ENCODE measurements around the gene ONECUT3.
A peak's percentile ranks its signal among the peaks of the same experiment; 100 is the strongest.
"Not testable (repeated sequence)": the region's sequence is repeated elsewhere in the genome, so short reads cannot be mapped to it uniquely, and the experiment has no call there.

Gene ONECUT3

GRCh38 chr19:1794424-1795172, 41.3 kb downstream of the ONECUT3 start:
- no peak for DNase-seq (ENCODE audit: low spot score)

GRCh38 chr19:1796395-1797142, 43.3 kb downstream of the ONECUT3 start:
- DNase-seq (ENCODE audit: low spot score), result no peak

- DNase-seq (ENCODE audit: low spot score), result not testable (repeated sequence)
Measured at GRCh38 chr19:1797313-1797712, 44.0 kb downstream of the ONECUT3 start.

DNA sequence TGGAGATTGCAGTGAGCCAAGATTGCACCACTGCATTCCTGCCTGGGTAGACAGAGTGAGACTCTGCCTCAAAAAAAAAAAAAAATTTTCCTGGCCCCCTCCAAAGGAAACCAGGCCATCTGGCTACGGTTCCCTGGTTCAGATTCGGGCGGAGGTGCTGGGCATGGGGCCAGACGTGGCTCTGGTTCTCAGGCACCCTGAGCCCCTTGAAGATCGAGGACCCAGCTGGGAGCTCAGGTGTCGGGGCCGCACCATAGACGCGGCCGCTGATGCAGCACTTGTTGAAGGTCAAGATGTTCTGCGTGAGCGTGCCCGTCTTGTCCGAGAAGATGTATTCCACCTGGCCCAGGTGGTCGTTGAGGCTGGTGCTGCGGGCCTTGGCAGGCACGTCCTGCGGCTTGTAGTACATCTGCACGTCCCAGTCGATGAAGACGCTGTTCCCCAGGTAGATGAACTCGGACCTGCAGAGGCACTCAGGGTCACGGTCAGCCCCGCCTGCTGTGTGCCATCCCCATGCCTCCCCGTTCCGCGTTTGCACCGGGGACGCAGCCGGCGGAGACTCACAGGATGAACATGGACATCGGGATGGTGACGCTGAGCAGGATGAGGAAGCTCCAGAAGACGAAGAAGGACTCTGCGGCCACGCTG, 46.5 kb downstream of the ONECUT3 start:
- DNase-seq (ENCODE audit: low spot score), result no peak

GRCh38 chr19:1804858-1805257, 51.6 kb downstream of the ONECUT3 start:
- DNase-seq (ENCODE audit: low spot score), result no peak

GRCh38 chr19:1805401-1806183, 52.3 kb downstream of the ONECUT3 start:
- DNase-seq (ENCODE audit: low spot score), result no peak

DNA sequence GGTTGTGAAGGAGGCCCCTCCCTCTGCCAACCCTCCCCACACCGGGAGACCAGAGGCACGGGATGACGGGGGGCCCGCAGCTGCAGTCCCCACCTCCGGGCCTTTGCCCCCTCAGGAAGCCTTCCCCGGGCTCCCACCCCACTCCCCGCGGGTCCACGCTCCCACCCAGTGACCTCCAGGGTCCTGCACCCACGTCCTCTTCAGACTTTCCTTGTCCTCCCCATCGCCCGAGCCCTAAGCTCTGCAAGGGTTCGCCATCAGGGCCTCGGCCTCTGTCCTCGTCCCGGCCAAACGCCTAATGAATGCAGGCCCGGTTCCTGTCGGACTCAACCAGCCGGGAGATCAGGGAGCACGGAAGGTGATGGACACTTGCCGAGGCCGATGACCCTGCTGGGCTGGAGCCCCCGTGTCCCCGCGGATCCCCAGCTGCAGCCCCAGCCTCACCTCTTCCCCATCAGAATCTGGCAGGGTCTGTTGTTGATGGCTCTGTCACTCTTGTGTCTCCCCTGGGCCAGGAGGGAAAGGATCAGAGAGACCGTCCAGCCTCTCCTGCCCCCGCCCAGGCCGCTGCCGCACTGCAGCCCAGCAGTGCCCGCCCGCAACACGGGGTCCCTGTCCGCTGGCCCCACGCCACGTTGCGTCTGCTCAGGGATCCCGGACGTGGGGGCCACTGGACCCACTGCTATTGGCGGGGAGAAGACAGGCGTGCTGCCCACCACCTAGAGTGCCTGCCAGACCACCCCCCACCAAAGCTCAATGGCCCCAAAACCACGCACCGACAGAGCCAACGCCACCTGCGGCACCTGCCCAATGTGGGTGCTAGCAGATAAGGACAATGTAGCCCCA, 53.1 kb downstream of the ONECUT3 start:
- DNase-seq (ENCODE audit: low spot score), result no peak

- DNase-seq (ENCODE audit: low spot score), result no peak
Measured at GRCh38 chr19:1807030-1807694, 53.9 kb downstream of the ONECUT3 start.

DNA sequence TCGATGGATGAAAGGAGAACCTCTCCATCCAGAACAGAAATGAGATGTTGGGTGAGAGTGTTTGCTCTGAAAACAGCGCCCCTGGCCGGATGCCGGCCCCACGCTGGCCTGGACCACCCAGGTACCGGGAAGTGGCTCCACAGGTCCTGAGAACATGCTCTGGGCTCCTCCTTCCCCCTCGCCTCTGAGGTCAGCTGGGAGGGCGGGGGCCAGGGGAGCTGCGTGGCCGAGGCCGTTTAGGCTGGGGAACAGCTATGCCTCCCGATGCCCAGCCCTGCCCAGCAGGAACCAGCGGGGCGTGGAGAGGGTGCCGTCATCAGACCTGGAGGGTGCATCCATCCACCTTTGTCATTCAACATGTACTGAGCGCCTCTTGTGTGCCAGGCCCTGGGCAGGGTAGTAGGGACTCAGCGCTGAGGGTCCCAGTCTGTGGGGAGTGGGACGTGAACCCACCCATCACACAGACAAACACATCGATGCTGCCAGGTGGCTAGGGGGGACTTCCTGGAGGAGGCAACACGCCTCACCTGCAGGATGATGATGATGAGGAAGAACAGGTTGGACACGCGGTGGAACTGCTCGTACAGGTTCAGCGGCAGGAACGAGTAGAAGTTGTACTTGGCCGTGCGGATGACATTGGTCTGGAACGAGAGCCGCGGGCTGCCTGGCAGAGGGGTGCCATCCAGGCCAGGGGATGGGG, 54.5 kb downstream of the ONECUT3 start:
- no peak for DNase-seq (ENCODE audit: low spot score)

GRCh38 chr19:1808395-1808731, 55.1 kb downstream of the ONECUT3 start:
- no peak for DNase-seq (ENCODE audit: low spot score)

DNA sequence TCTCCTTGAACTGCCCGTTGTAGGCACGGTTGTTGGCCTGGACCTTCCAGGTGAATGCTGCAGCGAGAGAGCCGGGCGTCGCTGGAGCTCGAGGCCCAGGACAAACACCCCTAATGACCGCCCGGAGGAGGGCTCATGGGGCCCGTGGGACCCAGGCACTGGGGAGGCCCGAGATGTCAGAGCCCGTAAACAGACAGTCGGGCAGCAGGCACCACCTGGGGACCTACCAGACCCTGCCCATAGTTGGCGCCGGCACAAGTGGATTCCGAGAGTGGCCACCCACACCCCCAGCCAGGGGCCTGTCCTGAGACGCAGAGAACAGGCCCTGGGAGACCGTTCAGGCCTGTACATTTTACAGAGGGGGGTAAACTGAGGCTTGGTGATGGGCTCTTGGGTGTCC, 56.4 kb downstream of the ONECUT3 start:
- no peak for DNase-seq (ENCODE audit: low spot score)

- DNase-seq (ENCODE audit: low spot score), result no peak
Measured at GRCh38 chr19:1810439-1811160, 57.3 kb downstream of the ONECUT3 start.

GRCh38 chr19:1811472-1811894, 58.2 kb downstream of the ONECUT3 start:
- peak; percentile 93 for DNase-seq (ENCODE audit: low spot score)

- DNase-seq (ENCODE audit: low spot score), result no peak
Measured at GRCh38 chr19:1811942-1812425, 58.7 kb downstream of the ONECUT3 start, which contains the start of gene ATP8B3. Gene ATP8B3 (minus strand): TSS chr19:1812276. CDS start chr19:1811736, 540 bp downstream.

- peak; percentile 96 for DNase-seq (ENCODE audit: low spot score)
Measured at GRCh38 chr19:1812426-1813191, 59.3 kb downstream of the ONECUT3 start.

- no peak for DNase-seq (ENCODE audit: low spot score)
Measured at GRCh38 chr19:1813192-1814182, 60.2 kb downstream of the ONECUT3 start.

- no peak for DNase-seq (ENCODE audit: low spot score)
Measured at GRCh38 chr19:1814391-1814790, 61.1 kb downstream of the ONECUT3 start.

Measured in LoVo (cell line).